Liver (tissue), 9 donors: Measurements from ENCODE around the gene FADS3. TPM values are rescaled to one million over a fixed set of nuclear protein-coding genes. Genes with fewer than 3 reads are reported as not detected.

Source experiments
- DNase-seq: peaks from one replicate; pipeline ENCODE4 v3.0.0-alpha.2; 2017; ENCODE audit warnings: low spot score
- H3K27ac ChIP-seq, 2 donors: one replicate each; pipeline ENCODE4 v1.7.0; 2013; ENCODE audit warnings: inconsistent platforms in 2 of 2, low read length in 2 of 2, control low read depth in 1 of 2, low read depth in 1 of 2, mild to moderate bottlenecking in 1 of 2
- H3K27me3 ChIP-seq, 4 donors: one replicate each; pipeline versions ENCODE4 v1.6.1 to v1.7.0; 2013; ENCODE audit warnings: low read length in 3 of 4, inconsistent platforms in 1 of 4, mild to moderate bottlenecking in 1 of 4, moderate library complexity in 1 of 4; ENCODE audit not compliant: control insufficient read depth in 4 of 4, insufficient read depth in 4 of 4
- H3K36me3 ChIP-seq, 4 donors: one replicate each; pipeline versions ENCODE4 v1.6.1 to v1.7.0; 2013; ENCODE audit warnings: low read length in 3 of 4, mild to moderate bottlenecking in 3 of 4, low read depth in 1 of 4, moderate library complexity in 1 of 4; ENCODE audit not compliant: control insufficient read depth in 4 of 4, insufficient read depth in 3 of 4
- H3K4me1 ChIP-seq, 4 donors: one replicate each; pipeline versions ENCODE4 v1.6.1 to v1.7.0; 2013; ENCODE audit warnings: low read length in 3 of 4, mild to moderate bottlenecking in 3 of 4, moderate library complexity in 1 of 4; ENCODE audit not compliant: control insufficient read depth in 4 of 4, insufficient read depth in 4 of 4
- H3K4me3 ChIP-seq, 3 donors: one replicate each; pipeline versions ENCODE4 v1.6.1 to v1.7.0; 2013; ENCODE audit warnings: low read length in 3 of 3, control low read depth in 1 of 3, low read depth in 1 of 3, mild to moderate bottlenecking in 1 of 3
- H3K9ac ChIP-seq, 2 donors: one replicate each; pipeline ENCODE4 v1.7.0; 2013; ENCODE audit warnings: low read length in 2 of 2, mild to moderate bottlenecking in 2 of 2, moderate library complexity in 2 of 2, control low read depth in 1 of 2, low read depth in 1 of 2
- H3K9me3 ChIP-seq, 4 donors: one replicate each; pipeline versions ENCODE4 v1.6.1 to v1.7.0; 2013; ENCODE audit warnings: low read length in 3 of 4; ENCODE audit not compliant: control insufficient read depth in 4 of 4
- EGR1 ChIP-seq, 2 donors: IDR thresholded peaks; 2 replicates each; pipeline ENCODE4 v1.6.1; 2016 to 2018; ENCODE audit warnings: antibody characterized with exemption in 2 of 2, low read depth in 2 of 2
- FOXA1 ChIP-seq: IDR thresholded peaks from 2 replicates; pipeline ENCODE4 v1.6.1; 2016; ENCODE audit warnings: antibody characterized with exemption
- FOXA2 ChIP-seq: IDR thresholded peaks from 2 replicates; pipeline ENCODE4 v1.6.1; 2016; ENCODE audit warnings: antibody characterized with exemption
- GABPA ChIP-seq, 2 donors: IDR thresholded peaks in 1 of 2; conservative IDR thresholded peaks in 1 of 2; 2 replicates each; pipeline ENCODE4 v1.6.1; 2016; ENCODE audit warnings: antibody characterized with exemption in 2 of 2, mild to moderate bottlenecking in 1 of 2, moderate library complexity in 1 of 2
- HNF4A ChIP-seq, 2 donors: conservative IDR thresholded peaks; 2 replicates each; pipeline ENCODE4 v1.6.1; 2016; ENCODE audit warnings: antibody characterized with exemption in 2 of 2, mild to moderate bottlenecking in 2 of 2
- HNF4G ChIP-seq: IDR thresholded peaks from 2 replicates; pipeline ENCODE4 v1.6.1; 2016; ENCODE audit warnings: antibody characterized with exemption
- JUND ChIP-seq, 2 donors: IDR thresholded peaks; 2 replicates each; pipeline ENCODE4 v1.6.1; 2016; ENCODE audit warnings: antibody characterized with exemption in 2 of 2
- NR2F2 ChIP-seq: IDR thresholded peaks from 2 replicates; pipeline ENCODE4 v1.6.1; 2016; ENCODE audit warnings: antibody characterized with exemption
- RAD21 ChIP-seq, 2 donors: IDR thresholded peaks; 2 replicates each; pipeline ENCODE4 v1.6.1; 2016; ENCODE audit warnings: antibody characterized with exemption in 2 of 2, mild to moderate bottlenecking in 2 of 2
- RXRA ChIP-seq, 2 donors: IDR thresholded peaks; 2 replicates each; pipeline ENCODE4 v1.6.1; 2017 to 2018; ENCODE audit warnings: antibody characterized with exemption in 2 of 2, mild to moderate bottlenecking in 1 of 2
- SP1 ChIP-seq: IDR thresholded peaks from 2 replicates; pipeline ENCODE4 v1.6.1; 2018; ENCODE audit warnings: antibody characterized with exemption, mild to moderate bottlenecking
- TAF1 ChIP-seq: conservative IDR thresholded peaks from 2 replicates; pipeline ENCODE4 v1.6.1; 2016; ENCODE audit warnings: antibody characterized with exemption, mild to moderate bottlenecking
- YY1 ChIP-seq: IDR thresholded peaks from 2 replicates; pipeline ENCODE4 v1.6.1; 2016; ENCODE audit warnings: antibody characterized with exemption, mild to moderate bottlenecking
- WGBS: extraction: QIAGEN DNeasy Blood & Tissue Kit; methylation state at CpG from one replicate; pipeline ENCODE4 v1.1.7; 2013; 5-methylcytosine and 5-hydroxymethylcytosine counted together
- polyA plus RNA-seq, 2 donors: library from polyadenylated mRNA; stranded (reverse) in 1 of 2; unstranded in 1 of 2; fragments of 200-250 nt in 1 of 2; fragments of >200 nt in 1 of 2; fragmentation: Nextera tagmentation in 1 of 2; extraction: Ambion mirVana in 1 of 2; gene quantifications; one replicate each; pipeline versions ENCODE4 v1.2.1 to v1.2.3, GENCODE V29; 2013 to 2015
- total RNA-seq, 2 donors: library from RNA; depleted of rRNA; stranded (reverse); fragments of >200 nt; gene quantifications; one replicate each; pipeline ENCODE4 v1.2.3, GENCODE V29; 2014
- TF ChIP-seq, protein P1 (sequence below): fragments of 150-350 bp; IDR thresholded peaks from 2 replicates; pipeline ENCODE4 v1.5.1; 2017; ENCODE audit warnings: improper control_type of control experiment, low read depth, low read length; ENCODE audit not compliant: missing input control
- TF ChIP-seq, protein P2 (sequence below): IDR thresholded peaks from 2 replicates; pipeline ENCODE4 v1.6.1; 2016; ENCODE audit warnings: antibody characterized with exemption
- TF ChIP-seq, protein P3 (sequence below): IDR thresholded peaks from 2 replicates; pipeline ENCODE4 v1.6.1; 2016; ENCODE audit warnings: antibody characterized with exemption
- TF ChIP-seq, protein P4 (sequence below): IDR thresholded peaks from 2 replicates; pipeline ENCODE4 v1.6.1; 2016; ENCODE audit warnings: antibody characterized with exemption
- TF ChIP-seq, protein P5 (sequence below): IDR thresholded peaks from 2 replicates; pipeline ENCODE4 v1.6.1; 2016; ENCODE audit warnings: antibody characterized with exemption, mild to moderate bottlenecking
- donor health status: healthy.
- donor health status: healthy.
- donor health status: healthy.
- donor health status: healthy.
- donor health status: healthy.

Gene FADS3
- total and polyA plus RNA-seq, 4 donors: 8.3 to 13.6 (median 10.3) TPM

DNA sequence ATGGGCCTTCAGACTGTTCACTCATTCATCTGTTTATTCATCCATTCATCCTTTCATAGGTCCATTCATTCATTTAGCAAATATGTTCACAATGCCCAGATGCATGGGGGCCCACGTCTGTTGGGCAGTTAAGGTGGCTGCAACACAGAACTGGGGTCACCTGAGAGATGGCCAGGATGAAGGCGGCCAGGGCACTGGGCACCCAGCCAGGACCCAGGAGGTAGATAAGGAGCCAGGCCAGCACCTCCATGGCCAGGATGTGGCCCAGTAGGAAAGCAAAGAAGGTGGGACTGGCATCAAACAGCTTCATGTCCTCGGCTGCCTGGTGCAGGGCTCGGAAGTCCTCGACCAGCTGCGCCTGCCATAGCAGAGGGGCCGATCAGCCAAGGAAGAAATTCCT is 12.2 kb downstream of the FADS3 start:
- Histone ChIP-seq H3K4me3 (no peak overlapping the region), H3K9me3 (no peaks in the 10 kb centered on the region), H3K9ac (no peak overlapping the region), H3K27ac (no peak overlapping the region), H3K36me3 (no peaks in the 10 kb centered on the region), H3K27me3 (no peaks in the 10 kb centered on the region), H3K4me1 (no peaks in the 10 kb centered on the region)
- 92% methylated on average over 7 of the region's 7 CpGs for WGBS
- no peak for DNase-seq
- TF ChIP-seq HNF4G (no peak), FOXA2 (no peak), EGR1 (IDR thresholded peaks at IDR 0.05; ENCODE audit: low read depth in 2 of 2) (no peak), TAF1 (no peak), HNF4A (conservative IDR thresholded peaks at IDR 0.05) (no peak), FOXA1 (no peak), YY1 (no peak), RXRA (IDR thresholded peaks at IDR 0.05) (no peak), SP1 (no peak), GABPA (IDR thresholded peaks at IDR 0.05 in 1 of 2, conservative IDR thresholded peaks at IDR 0.05 in 1 of 2) (no peak), NR2F2 (no peak), RAD21 (IDR thresholded peaks at IDR 0.05) (no peak)
- TF ChIP-seq, protein P1, sequence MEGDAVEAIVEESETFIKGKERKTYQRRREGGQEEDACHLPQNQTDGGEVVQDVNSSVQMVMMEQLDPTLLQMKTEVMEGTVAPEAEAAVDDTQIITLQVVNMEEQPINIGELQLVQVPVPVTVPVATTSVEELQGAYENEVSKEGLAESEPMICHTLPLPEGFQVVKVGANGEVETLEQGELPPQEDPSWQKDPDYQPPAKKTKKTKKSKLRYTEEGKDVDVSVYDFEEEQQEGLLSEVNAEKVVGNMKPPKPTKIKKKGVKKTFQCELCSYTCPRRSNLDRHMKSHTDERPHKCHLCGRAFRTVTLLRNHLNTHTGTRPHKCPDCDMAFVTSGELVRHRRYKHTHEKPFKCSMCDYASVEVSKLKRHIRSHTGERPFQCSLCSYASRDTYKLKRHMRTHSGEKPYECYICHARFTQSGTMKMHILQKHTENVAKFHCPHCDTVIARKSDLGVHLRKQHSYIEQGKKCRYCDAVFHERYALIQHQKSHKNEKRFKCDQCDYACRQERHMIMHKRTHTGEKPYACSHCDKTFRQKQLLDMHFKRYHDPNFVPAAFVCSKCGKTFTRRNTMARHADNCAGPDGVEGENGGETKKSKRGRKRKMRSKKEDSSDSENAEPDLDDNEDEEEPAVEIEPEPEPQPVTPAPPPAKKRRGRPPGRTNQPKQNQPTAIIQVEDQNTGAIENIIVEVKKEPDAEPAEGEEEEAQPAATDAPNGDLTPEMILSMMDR: no peak
- TF ChIP-seq, protein P2, sequence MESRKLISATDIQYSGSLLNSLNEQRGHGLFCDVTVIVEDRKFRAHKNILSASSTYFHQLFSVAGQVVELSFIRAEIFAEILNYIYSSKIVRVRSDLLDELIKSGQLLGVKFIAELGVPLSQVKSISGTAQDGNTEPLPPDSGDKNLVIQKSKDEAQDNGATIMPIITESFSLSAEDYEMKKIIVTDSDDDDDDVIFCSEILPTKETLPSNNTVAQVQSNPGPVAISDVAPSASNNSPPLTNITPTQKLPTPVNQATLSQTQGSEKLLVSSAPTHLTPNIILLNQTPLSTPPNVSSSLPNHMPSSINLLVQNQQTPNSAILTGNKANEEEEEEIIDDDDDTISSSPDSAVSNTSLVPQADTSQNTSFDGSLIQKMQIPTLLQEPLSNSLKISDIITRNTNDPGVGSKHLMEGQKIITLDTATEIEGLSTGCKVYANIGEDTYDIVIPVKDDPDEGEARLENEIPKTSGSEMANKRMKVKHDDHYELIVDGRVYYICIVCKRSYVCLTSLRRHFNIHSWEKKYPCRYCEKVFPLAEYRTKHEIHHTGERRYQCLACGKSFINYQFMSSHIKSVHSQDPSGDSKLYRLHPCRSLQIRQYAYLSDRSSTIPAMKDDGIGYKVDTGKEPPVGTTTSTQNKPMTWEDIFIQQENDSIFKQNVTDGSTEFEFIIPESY: no peak
- TF ChIP-seq, protein P3, sequence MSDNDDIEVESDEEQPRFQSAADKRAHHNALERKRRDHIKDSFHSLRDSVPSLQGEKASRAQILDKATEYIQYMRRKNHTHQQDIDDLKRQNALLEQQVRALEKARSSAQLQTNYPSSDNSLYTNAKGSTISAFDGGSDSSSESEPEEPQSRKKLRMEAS: no peak
- TF ChIP-seq, protein P4, sequence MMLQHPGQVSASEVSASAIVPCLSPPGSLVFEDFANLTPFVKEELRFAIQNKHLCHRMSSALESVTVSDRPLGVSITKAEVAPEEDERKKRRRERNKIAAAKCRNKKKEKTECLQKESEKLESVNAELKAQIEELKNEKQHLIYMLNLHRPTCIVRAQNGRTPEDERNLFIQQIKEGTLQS: no peak

DNA sequence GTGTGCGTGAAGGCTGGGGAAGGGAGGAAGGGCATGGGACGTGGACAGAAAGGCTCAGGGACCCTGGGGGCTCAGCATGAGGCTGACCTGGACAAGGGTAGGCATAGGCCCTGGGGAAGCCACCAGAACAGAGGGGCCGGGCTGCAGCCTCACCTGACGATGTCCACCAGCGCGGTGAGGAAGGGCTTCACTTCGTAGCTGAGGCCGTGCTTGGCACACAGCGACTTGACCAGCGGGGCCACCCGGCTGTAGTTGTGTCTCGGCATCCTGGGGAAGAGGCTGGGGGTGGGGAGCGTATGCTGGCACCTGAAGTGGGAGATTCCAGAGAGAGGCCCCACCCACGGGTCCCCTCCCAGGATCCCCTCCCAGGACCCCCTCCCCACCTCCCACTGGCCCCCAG is 15.6 kb downstream of the FADS3 start:
- no peak for DNase-seq
- Histone ChIP-seq H3K4me1 (no peaks in the 10 kb centered on the region), H3K9ac (no peak overlapping the region), H3K27me3 (no peaks in the 10 kb centered on the region), H3K9me3 (no peaks in the 10 kb centered on the region), H3K27ac (no peak overlapping the region), H3K36me3 (no peaks in the 10 kb centered on the region), H3K4me3 (no peak overlapping the region)
- whole genome bisulfite sequencing: 96% methylated on average over 14 of the region's 14 CpGs
- TF ChIP-seq, protein P5, sequence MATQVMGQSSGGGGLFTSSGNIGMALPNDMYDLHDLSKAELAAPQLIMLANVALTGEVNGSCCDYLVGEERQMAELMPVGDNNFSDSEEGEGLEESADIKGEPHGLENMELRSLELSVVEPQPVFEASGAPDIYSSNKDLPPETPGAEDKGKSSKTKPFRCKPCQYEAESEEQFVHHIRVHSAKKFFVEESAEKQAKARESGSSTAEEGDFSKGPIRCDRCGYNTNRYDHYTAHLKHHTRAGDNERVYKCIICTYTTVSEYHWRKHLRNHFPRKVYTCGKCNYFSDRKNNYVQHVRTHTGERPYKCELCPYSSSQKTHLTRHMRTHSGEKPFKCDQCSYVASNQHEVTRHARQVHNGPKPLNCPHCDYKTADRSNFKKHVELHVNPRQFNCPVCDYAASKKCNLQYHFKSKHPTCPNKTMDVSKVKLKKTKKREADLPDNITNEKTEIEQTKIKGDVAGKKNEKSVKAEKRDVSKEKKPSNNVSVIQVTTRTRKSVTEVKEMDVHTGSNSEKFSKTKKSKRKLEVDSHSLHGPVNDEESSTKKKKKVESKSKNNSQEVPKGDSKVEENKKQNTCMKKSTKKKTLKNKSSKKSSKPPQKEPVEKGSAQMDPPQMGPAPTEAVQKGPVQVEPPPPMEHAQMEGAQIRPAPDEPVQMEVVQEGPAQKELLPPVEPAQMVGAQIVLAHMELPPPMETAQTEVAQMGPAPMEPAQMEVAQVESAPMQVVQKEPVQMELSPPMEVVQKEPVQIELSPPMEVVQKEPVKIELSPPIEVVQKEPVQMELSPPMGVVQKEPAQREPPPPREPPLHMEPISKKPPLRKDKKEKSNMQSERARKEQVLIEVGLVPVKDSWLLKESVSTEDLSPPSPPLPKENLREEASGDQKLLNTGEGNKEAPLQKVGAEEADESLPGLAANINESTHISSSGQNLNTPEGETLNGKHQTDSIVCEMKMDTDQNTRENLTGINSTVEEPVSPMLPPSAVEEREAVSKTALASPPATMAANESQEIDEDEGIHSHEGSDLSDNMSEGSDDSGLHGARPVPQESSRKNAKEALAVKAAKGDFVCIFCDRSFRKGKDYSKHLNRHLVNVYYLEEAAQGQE: no peak
- TF ChIP-seq RXRA (IDR thresholded peaks at IDR 0.05) (no peak), NR2F2 (no peak), HNF4A (conservative IDR thresholded peaks at IDR 0.05) (no peak), GABPA (IDR thresholded peaks at IDR 0.05 in 1 of 2, conservative IDR thresholded peaks at IDR 0.05 in 1 of 2) (no peak), FOXA1 (no peak), FOXA2 (no peak), TAF1 (no peak), SP1 (no peak), YY1 (no peak), EGR1 (IDR thresholded peaks at IDR 0.05; ENCODE audit: low read depth in 2 of 2) (no peak), RAD21 (IDR thresholded peaks at IDR 0.05) (no peak), JUND (IDR thresholded peaks at IDR 0.05) (no peak), HNF4G (no peak)
- TF ChIP-seq, protein P1: no peak
- TF ChIP-seq, protein P2: no peak
- TF ChIP-seq, protein P3: no peak
- TF ChIP-seq, protein P4: no peak
